HG03571 (cell line): ENCODE measurements around the gene NOTCH1.

Source experiments
- ATAC-seq: cut with Tn5 transposase; IDR thresholded peaks from one replicate; pipeline ENCODE4 v1.9.1; 2021; ENCODE audit not compliant: unreplicated experiment

The NOTCH1 gene

GRCh38 chr9:136502940-136503550, 42.8 kb downstream of the NOTCH1 start:
- ATAC-seq, result no peak

DNA sequence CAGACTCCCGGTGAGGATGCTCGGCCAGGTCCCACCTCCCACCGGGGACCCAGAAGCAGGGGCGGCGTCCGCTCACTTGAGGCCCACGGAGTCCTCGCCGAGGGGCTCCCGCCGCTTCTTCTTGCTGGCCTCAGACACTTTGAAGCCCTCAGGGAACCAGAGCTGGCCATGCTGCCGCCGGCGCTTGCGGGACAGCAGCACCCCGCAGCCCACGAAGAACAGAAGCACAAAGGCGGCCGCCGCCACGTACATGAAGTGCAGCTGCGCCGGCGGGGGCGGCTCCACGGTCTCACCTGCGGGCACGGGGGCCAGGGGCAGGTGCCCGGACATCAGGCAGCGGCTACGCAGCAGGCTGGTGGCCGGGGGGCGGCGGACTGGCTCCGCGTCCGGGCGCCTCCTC, 43.7 kb downstream of the NOTCH1 start:
- no peak for ATAC-seq

DNA sequence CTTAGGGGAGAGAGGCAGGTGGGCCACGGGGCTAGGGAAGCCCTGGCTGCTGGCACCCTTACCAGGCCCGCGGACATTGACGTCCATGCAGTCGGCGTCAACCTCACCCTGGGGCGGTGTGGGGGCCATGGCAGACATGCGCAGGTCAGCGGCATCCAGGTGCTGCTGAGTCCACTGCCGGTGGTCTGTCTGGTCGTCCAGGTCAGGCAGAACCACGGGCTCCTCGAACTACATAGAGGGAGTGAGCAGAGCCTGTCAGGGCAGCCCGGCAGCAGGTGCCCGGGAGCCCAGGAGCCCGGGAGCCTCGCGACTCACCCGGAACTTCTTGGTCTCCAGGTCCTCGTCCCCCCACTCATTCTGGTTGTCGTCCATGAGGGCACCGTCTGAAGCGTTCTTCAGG, 44.2 kb downstream of the NOTCH1 start:
- ATAC-seq, result no peak

GRCh38 chr9:136499935-136500910, 45.6 kb downstream of the NOTCH1 start:
- ATAC-seq, result no peak

DNA sequence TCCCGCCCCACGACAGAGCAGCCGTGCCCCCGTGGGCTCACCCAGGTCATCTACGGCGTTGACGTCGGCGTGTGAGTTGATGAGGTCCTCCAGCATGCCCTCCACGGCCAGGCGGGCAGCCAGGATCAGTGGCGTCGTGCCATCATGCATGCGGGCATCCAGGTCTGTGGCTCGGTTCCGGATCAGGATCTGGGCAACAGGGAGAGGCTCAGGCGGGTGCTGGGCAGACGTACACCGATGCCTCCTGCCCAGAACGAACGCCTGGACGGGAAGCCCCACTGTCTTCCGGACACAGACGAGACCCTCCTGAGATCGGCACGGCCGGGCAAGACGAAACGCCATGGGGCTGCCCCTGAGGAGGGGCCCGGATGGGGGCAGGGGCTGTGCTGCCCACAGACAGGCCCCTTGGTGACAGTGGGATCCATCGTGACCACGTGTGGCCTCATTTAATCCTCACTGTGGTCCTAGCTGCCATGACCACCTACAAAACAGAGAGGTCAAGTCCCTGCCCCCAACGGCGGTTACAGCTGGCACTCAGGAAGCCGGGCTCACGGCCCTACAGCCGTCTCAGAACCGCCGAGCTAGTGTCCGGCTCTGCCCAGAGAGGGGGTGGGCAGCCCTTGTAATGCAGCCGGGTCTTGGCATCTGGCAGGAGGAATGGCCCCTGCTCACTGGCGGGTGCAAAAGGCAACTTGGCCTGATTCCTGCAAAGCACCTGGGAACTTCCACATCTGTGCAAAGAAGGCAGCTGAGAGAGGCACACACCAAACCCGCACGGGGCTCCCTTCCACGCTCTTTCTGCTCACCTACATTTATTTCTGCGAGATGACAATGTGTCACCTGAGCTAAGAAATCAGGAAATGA, 46.5 kb downstream of the NOTCH1 start:
- ATAC-seq, result no peak

DNA sequence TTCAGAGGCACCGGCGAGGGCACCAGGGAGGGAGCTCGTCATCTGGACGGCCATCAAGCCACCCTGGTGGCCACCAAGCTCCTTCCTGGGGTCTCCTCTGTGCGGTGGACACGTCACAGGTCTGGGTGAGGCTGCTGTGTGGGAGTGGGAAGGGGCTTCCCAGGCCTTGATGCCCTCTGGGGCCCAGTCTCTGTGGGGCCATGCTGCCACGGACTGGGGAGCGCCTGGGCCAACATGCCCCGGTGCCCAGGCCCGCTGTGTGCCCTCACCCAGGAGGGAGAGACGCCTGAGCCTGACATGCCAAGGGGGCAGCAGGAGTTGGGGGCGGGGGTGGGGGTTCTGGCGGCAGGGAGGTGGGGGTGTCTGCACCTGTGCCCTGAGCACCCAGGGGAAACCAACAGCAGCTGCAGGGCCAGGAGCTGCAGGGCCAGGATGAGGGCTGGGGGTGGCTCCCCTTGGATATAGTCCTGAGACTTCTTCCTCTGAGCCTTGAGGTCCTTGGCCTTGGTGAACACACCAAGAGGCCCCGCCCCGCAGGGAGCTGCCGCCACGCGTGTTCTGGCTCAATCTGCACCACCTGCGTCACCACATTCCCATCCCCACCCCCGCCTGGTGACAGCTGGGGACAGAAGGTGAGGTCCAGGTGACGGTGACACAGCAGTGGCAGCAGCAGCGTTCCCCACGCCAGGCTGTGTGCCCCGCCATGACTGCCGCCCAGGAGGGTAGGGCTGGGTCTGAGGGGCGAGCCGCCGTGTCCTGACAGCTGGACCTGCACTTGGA, 47.7 kb downstream of the NOTCH1 start:
- no peak for ATAC-seq

GRCh38 chr9:136496801-136497620, 48.8 kb downstream of the NOTCH1 start:
- ATAC-seq, result no peak

GRCh38 chr9:136496181-136496580, 49.7 kb downstream of the NOTCH1 start:
- no peak for ATAC-seq

DNA sequence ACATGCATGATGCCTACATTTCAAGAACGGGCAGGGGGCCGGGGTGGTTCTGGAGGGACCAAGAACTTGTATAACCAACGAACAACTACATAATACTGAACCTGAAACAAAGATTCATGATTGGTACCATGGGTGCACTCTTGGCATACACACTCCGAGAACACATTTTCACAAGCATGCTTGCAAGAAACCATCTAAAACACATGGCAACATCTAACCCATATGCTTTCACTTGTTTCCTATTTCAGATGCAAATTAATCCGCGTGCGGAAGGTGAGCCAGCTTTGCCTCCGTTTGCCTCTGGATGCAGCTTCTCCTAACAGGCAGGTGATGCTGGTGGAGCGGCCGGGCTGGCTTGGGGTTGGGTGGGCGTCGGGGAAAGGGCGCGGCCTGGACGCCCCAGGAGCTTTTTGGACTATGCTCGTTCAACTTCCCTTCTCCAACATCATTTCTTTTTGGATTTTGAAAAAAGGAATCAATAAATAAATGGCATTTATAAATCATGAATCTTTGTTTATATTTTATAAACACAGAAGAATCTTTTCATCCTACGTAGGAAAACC, 50.5 kb downstream of the NOTCH1 start:
- ATAC-seq, result no peak

DNA sequence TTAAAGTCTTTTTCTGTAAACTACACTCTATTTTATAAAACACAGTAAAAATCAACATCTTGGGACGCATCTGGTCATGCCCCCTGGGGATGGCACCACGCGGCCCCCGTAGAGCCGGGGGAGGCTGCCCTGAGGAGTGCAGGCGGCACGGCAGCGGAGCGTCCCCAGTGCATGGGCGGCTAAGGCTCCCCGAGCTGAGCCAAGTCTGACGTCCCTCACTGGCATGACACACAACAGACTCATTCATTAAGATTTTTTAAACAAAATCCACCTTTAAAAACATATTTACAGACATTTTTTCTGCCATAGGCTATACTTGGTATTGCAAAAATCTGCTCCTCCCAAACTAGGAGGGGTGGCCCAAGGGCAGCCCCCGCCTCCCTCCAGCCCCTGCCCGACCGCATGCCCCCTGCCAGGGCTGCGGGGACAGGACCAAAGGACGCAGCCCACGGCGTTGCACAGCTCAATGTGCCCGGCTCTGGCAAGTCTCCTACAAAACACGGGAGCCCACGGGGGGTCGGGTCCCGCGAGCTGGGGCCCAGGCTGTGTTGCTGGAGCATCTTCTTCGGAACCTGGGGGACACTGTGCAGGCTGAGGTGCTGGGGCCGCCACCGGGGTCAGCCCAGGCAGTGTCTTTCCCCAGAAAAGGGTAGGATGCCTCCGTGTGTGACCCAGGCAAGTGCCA, 51.2 kb downstream of the NOTCH1 start:
- no peak for ATAC-seq

GRCh38 chr9:136494012-136494411, 51.8 kb downstream of the NOTCH1 start:
- no peak for ATAC-seq

DNA sequence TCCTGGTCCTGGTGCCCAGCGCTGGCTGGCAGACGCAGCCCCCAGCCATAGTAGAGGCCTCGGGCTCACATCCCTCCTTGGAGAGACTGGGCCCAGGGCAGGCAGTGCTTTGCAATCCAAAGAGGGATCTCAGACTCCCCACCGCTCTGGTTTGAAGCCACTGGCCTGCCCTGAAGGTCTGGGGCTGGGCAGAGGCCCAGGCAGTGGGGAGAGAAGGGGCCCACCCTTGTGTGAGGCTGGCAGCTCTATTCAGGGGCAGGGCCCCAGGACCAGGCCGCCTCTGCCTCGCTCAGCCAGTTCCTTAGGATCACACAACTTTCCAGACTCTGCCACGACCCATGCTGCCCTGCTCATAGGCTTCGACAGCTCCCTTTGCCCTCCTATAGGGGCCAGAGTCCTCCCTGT, 52.3 kb downstream of the NOTCH1 start:
- no peak for ATAC-seq

GRCh38 chr9:136492978-136493522, 52.8 kb downstream of the NOTCH1 start:
- no peak for ATAC-seq

- ATAC-seq, result no peak
Observed at GRCh38 chr9:136489731-136490130, 56.1 kb downstream of the NOTCH1 start.

DNA sequence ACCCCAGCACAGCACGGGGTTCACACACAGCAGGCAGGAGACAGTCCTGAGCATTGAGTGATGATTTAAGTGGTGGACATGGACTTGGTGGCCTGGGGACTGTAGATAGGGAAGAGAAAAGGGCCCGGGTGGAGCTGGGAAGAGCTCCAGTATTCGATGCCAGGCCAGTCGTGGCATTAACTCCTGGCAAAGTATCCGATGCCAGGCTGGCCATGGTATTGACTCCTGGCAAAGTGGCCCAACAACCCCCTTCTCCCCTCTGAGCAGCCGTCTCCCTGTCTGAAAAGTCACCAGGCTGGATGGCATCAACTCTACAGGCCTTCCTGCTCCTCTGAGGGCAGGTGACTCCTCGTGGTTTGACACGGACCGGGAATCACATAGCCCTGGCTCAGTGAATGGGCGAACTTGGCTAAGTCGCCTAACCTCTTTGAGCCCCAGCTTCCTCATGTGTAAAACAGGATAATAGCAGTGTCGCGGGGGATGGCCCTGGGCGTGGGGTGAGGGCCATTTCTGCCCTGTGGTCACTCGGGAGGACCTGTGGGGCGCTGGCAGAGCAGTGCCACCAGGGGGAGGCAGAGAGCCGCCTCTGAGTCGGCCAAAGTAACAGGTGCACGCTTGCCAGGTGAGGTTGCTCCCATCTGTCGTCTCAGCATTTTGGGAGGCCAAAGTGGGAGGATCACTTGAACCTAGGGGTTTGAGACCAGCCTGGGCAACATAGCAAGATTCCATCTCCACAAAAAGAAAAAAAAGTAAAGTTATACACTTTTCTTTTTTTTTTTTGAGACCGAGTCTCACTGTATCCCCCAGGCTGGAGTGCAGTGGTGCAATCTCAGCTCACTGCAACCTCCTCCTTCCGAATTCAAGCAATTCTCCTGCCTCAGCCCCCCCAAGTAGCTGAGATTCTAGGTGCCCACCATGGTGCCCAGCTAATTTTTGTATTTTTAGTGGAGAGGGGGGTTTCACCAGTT, 57.3 kb downstream of the NOTCH1 start:
- no peak for ATAC-seq

DNA sequence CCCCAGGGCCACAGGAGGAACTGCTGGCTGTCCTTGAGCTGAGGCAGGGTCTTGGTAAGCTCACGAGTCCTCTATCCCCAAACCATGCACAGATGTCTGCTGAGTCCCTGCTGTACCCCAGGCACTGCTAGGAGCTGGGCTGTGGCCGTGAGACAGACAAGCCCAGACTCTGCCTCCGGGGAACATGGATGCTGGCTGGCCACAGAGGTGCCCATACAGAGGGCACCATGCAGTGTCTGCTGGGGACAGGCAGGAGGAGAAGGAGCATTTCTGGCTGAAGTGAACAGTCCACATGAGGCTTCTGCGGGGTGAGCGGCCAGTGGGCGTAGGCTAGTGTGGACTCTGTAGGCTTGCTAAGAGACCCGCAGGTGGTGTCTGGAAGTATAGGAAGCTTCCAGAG, 58.2 kb downstream of the NOTCH1 start:
- ATAC-seq, result no peak

DNA sequence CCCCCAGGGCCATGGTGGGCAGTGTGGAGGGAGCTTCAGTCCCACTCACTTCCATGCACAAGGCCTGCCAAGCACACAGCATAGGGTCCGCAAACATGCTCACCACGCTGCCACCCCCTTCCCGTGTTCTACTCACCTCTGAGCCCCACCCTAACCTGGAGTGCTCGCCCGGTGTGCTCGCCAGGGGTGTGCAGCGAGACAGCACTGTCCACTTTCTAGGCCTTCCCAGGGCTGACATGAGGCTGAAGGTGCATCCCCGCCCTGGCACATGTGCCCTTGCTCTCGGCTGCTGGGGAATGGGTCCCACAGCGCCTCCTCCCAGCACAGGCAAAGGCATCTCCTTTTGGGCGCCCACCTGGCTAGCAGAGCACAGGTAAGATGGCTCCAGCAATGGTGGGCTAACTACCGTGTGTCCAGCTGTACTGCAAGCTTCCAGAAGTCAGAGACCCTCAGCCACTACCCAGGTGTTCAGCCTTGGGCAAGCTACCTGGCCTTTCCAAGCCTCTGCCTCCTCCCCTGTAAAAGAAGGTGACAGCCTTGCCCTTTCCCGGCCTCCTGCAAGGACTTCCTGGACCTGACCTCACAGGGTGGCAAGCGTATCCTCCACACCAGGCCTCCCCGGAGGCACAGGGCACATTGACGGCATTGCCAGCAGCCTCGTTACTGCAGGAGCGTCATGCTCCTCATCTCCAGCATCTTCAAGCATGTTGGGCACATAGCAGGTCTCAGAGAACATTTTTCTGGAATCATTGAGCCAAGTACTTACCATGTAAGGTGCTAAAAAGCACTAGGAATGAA, 58.8 kb downstream of the NOTCH1 start:
- no peak for ATAC-seq
